HepG2 (cell line): ENCODE measurements around the gene OR10K1. TPM values are rescaled to one million over a fixed set of nuclear protein-coding genes. Genes with fewer than 3 reads are reported as not detected.

Source experiments
- ATAC-seq: fragments of 200-7000 bp; cut with Tn5 transposase; 3 replicates; pipeline ENCODE4 v1.9.1; 2020; ENCODE audit warnings: mild to moderate bottlenecking, moderate library complexity
- BruUV-seq: library from RNA; stranded (reverse); fragments of 400-500 nt; replicated peaks from 2 replicates; lab custom pipeline; 2021; lab: Mats Ljungman, UMichigan
- CTCF ChIA-PET: fragments of 300-600 bp; formaldehyde crosslinking; extraction: SDS; loops from one replicate; lab custom pipeline; 2021; ENCODE audit warnings: low total read pairs, inconsistent platforms, low intra/inter-chr PET ratio; lab: Yijun Ruan, JAX
- POLR2A ChIA-PET: fragments of 350-600 bp; sonication (Branson Sonifier 250); formaldehyde crosslinking; loops from one replicate; lab custom pipeline; 2020; ENCODE audit warnings: antibody characterized with exemption, inconsistent platforms; lab: Yijun Ruan, JAX
- DNase-seq: peaks from one replicate; pipeline ENCODE4 v3.0.0-alpha.2; 2015; ENCODE audit warnings: low spot score
- FAIRE-seq: peaks from 3 replicates; lab custom pipeline; 2011; peaks lifted over from hg19 to GRCh38; lab: Jason Lieb, UNC
- H2AFZ ChIP-seq: one replicate; pipeline ENCODE4 v1.6.1; 2011; ENCODE audit warnings: low read length, inconsistent platforms
- H3K27ac ChIP-seq: fragments of 300-600 bp; 3 replicates; pipeline ENCODE4 v1.8.0; 2011; ENCODE audit warnings: mixed run types, mild to moderate bottlenecking, mixed read lengths, low read length, inconsistent platforms; ENCODE audit not compliant: insufficient read depth; ENCODE audit errors: extremely low read length
- H3K27me3 ChIP-seq, 2 experiments: fragments of 200-600 bp in 1 of 2; 2 replicates in 1 of 2; 3 replicates in 1 of 2; pipeline versions ENCODE4 v1.6.0 to v1.8.0; 2011; ENCODE audit warnings: low read length in 2 of 2, mild to moderate bottlenecking in 2 of 2, moderate library complexity in 2 of 2, inconsistent platforms in 1 of 2; ENCODE audit not compliant: insufficient read depth in 2 of 2, control insufficient read depth in 1 of 2
- H3K36me3 ChIP-seq, 2 experiments: fragments of 200-600 bp in 1 of 2; replicated peaks in 1 of 2; 2 replicates in 1 of 2; 3 replicates in 1 of 2; pipeline versions ENCODE4 v1.5.1 to v1.8.0; 2011; ENCODE audit warnings: low read length in 2 of 2, inconsistent platforms in 1 of 2; ENCODE audit not compliant: insufficient read depth in 2 of 2, control insufficient read depth in 1 of 2
- H3K4me1 ChIP-seq: 2 replicates; pipeline ENCODE4 v1.5.1; 2012; ENCODE audit warnings: low read length, inconsistent platforms; ENCODE audit not compliant: insufficient read depth
- H3K4me2 ChIP-seq: 2 replicates; pipeline ENCODE4 v1.6.0; 2011; ENCODE audit warnings: low read depth, low read length, inconsistent platforms
- H3K4me3 ChIP-seq, 3 experiments: fragments of 200-600 bp in 1 of 3; sonication (generic), shearing (Covaris generic) in 1 of 3; replicated peaks in 1 of 3; 2 replicates each; pipeline ENCODE4 v1.5.1; 2011 to 2016; ENCODE audit warnings: low read length in 3 of 3, inconsistent platforms in 2 of 3, low read depth in 2 of 3, mild to moderate bottlenecking in 2 of 3, control low read depth in 1 of 3, mixed read lengths in 1 of 3; ENCODE audit not compliant: insufficient read depth in 1 of 3
- H3K79me2 ChIP-seq: one replicate; pipeline ENCODE4 v1.6.1; 2011; ENCODE audit warnings: low read length, inconsistent platforms; ENCODE audit not compliant: insufficient read depth
- H3K9ac ChIP-seq: 2 replicates; pipeline ENCODE4 v1.6.0; 2011; ENCODE audit warnings: mild to moderate bottlenecking, low read depth, low read length, inconsistent platforms; ENCODE audit not compliant: insufficient read depth
- H3K9me3 ChIP-seq: 2 replicates; pipeline ENCODE4 v1.5.1; 2012; ENCODE audit warnings: mild to moderate bottlenecking, low read length
- H4K20me1 ChIP-seq: 2 replicates; pipeline ENCODE4 v1.6.0; 2011; ENCODE audit warnings: inconsistent platforms, mild to moderate bottlenecking, low read length, moderate library complexity; ENCODE audit not compliant: insufficient read depth
- FIP1L1 ChIP-seq: fragments of 200-400 bp; formaldehyde crosslinking; IDR thresholded peaks from 2 replicates; pipeline ENCODE4 v1.6.1; 2018; ENCODE audit warnings: low read depth, mild to moderate bottlenecking, low read length, moderate library complexity, borderline replicate concordance; ENCODE audit not compliant: insufficient read depth
- GATAD2A ChIP-seq: IDR thresholded peaks from 2 replicates; pipeline ENCODE4 v1.6.1; 2016
- KLF11 ChIP-seq: IDR thresholded peaks from 2 replicates; pipeline ENCODE4 v1.6.1; 2016; ENCODE audit warnings: missing compliant biosample characterization
- MTF1 ChIP-seq: sonication (generic); formaldehyde crosslinking; IDR thresholded peaks from 2 replicates; pipeline ENCODE4 v1.5.0; 2020; ENCODE audit warnings: missing genetic modification reagents
- PITX1 ChIP-seq: sonication (generic); formaldehyde crosslinking; IDR thresholded peaks from 2 replicates; pipeline ENCODE4 v1.5.1; 2020; ENCODE audit warnings: mild to moderate bottlenecking, missing genetic modification reagents
- SRY ChIP-seq: sonication (generic); formaldehyde crosslinking; IDR thresholded peaks from 2 replicates; pipeline ENCODE4 v1.8.0; 2022; ENCODE audit warnings: mild to moderate bottlenecking, missing genetic modification reagents
- STAG1 ChIP-seq: sonication (generic); formaldehyde crosslinking; IDR thresholded peaks from 2 replicates; pipeline ENCODE4 v1.4.0; 2020; ENCODE audit warnings: missing genetic modification reagents
- ZBTB7B ChIP-seq: sonication (generic); formaldehyde crosslinking; IDR thresholded peaks from 2 replicates; pipeline ENCODE4 v1.4.0; 2020; ENCODE audit warnings: missing genetic modification reagents
- ZIK1 ChIP-seq: sonication (generic); formaldehyde crosslinking; IDR thresholded peaks from 2 replicates; pipeline ENCODE4 v1.5.0; 2020; ENCODE audit warnings: mild to moderate bottlenecking, low read depth, missing genetic modification reagents, borderline replicate concordance
- ZKSCAN8 ChIP-seq: IDR thresholded peaks from 2 replicates; pipeline ENCODE4 v1.6.1; 2016; ENCODE audit warnings: borderline replicate concordance, missing genetic modification reagents, missing compliant biosample characterization
- ZNF768 ChIP-seq: sonication (generic); formaldehyde crosslinking; IDR thresholded peaks from 2 replicates; pipeline ENCODE4 v1.4.0; 2020; ENCODE audit warnings: missing genetic modification reagents
- ZNF850 ChIP-seq: sonication (generic); formaldehyde crosslinking; conservative IDR thresholded peaks from 2 replicates; pipeline ENCODE4 v1.9.0; 2021; ENCODE audit warnings: mild to moderate bottlenecking, missing genetic modification reagents
- ZSCAN30 ChIP-seq: sonication (generic); formaldehyde crosslinking; IDR thresholded peaks from 2 replicates; pipeline ENCODE4 v1.5.0; 2020; ENCODE audit warnings: mild to moderate bottlenecking, missing genetic modification reagents
- in situ Hi-C: cut with HindIII; loops from 2 replicates; pipeline ENCODE4 v1.10.0; 2017; ENCODE audit warnings: low pct_unique_long_range_greater_than_20kb; ENCODE audit not compliant: extremely low pct_ligation_motif_present
- intact Hi-C: fragments of 100-400 bp; cut with micrococcal nuclease; formaldehyde crosslinking; loops from one replicate; pipeline ENCODE4 v1.10.0; 2022; ENCODE audit not compliant: unreplicated experiment
- polyA plus RNA-seq, 8 experiments: library from polyadenylated mRNA; depleted of rRNA in 3 of 8; stranded (reverse) in 7 of 8; unstranded in 1 of 8; fragments of >200 nt; fragmentation: Illumina TruSeq in 4 of 8; extraction: Trizol in 4 of 8; gene quantifications; 2 replicates each; pipeline versions ENCODE4 v1.2.1 to v1.2.3, GENCODE V29; 2011 to 2016; ENCODE audit warnings: low read depth in 4 of 8, missing spikeins in 1 of 8, mixed read lengths in 1 of 8; ENCODE audit not compliant: insufficient read depth in 1 of 8
- total RNA-seq, 5 experiments: library from RNA; depleted of rRNA; stranded (reverse); fragments of >200 nt; fragmentation: Illumina TruSeq; extraction: Trizol; gene quantifications; 2 replicates each; pipeline ENCODE4 v1.2.3, GENCODE V29; 2016; ENCODE audit warnings: low read depth in 1 of 5
- TF ChIP-seq, protein P1 (sequence below): sonication (generic); formaldehyde crosslinking; IDR thresholded peaks from 2 replicates; pipeline ENCODE4 v1.4.0; 2020; ENCODE audit warnings: missing genetic modification reagents, mild to moderate bottlenecking, borderline replicate concordance
- TF ChIP-seq, protein P2 (sequence below): sonication (generic); formaldehyde crosslinking; IDR thresholded peaks from 2 replicates; pipeline ENCODE4 v1.5.1; 2020; ENCODE audit warnings: missing genetic modification reagents, mild to moderate bottlenecking, borderline replicate concordance

The OR10K1 gene
- total and polyA plus RNA-seq, 2 of the 13 experiments (the other 11 are each of a cell fraction or from before 2014, with no cell fraction given): not detected

DNA sequence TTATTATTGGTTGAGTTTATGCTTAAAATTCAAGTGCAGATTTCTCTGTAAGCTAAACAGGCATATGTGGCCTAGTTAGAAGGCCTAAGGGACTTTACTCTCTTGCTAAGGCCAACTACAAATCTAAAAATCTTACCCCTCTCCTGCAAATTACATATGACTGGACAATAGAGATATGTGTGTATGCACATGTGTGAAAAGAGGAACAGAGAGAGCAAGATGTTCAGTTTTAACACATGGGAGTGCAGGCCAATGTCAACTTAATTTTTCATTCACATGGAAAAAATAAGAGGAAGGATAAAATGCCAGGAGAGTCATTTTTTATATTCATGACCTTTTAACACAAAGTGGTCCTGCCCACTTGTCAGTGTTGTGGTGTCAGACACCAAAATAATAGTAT is 44.0 kb upstream of the OR10K1 start (continued):
- no peak for TF ChIP-seq STAG1 (CRISPR knock-in tag)
- no peak for TF ChIP-seq ZNF850 (CRISPR knock-in tag)
- TF ChIP-seq MTF1 (CRISPR knock-in tag): no peak
- TF ChIP-seq ZSCAN30 (CRISPR knock-in tag): no peak
- TF ChIP-seq, all 625 proteins: peak for 0

DNA sequence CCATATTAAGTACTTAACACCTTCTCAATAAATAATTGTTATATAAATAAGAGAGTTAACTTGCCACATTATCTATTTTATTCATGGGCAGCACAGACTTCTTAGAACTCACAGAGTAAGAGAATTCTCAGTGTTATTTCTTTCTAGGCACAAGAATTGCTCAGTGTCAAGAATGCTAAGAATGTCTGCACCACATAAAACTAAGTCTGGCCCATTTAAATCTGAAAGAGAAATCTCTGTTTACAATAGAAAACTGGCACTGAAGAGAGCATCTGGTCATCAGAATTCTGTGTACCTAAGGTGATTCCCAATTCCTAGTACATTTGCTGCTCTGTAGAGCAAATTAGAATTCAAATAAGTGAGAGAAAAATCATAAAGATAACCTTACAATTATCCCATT is 39.4 kb upstream of the OR10K1 start:
- POLR2A ChIA-PET: no interaction called here
- FAIRE-seq: no peak
- in situ Hi-C loops: no loop called here
- Histone ChIP-seq H3K4me3 (no peak overlapping the region), H3K36me3 (no peaks in the 10 kb centered on the region), H3K79me2 (no peaks in the 10 kb centered on the region)
- DNase-seq: no peak
- TF ChIP-seq ZKSCAN8 (no peak), ZIK1 (CRISPR knock-in tag) (no peak), ZBTB7B (CRISPR knock-in tag) (no peak), SRY (no peak), FIP1L1 (no peak), ZNF768 (no peak), GATAD2A (CRISPR knock-in tag) (no peak), PITX1 (CRISPR knock-in tag) (no peak), KLF11 (CRISPR knock-in tag) (no peak), MTF1 (CRISPR knock-in tag) (no peak)
- TF ChIP-seq, protein P1, sequence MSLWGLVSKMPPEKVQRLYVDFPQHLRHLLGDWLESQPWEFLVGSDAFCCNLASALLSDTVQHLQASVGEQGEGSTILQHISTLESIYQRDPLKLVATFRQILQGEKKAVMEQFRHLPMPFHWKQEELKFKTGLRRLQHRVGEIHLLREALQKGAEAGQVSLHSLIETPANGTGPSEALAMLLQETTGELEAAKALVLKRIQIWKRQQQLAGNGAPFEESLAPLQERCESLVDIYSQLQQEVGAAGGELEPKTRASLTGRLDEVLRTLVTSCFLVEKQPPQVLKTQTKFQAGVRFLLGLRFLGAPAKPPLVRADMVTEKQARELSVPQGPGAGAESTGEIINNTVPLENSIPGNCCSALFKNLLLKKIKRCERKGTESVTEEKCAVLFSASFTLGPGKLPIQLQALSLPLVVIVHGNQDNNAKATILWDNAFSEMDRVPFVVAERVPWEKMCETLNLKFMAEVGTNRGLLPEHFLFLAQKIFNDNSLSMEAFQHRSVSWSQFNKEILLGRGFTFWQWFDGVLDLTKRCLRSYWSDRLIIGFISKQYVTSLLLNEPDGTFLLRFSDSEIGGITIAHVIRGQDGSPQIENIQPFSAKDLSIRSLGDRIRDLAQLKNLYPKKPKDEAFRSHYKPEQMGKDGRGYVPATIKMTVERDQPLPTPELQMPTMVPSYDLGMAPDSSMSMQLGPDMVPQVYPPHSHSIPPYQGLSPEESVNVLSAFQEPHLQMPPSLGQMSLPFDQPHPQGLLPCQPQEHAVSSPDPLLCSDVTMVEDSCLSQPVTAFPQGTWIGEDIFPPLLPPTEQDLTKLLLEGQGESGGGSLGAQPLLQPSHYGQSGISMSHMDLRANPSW (CRISPR knock-in tag): no peak
- TF ChIP-seq, protein P2, sequence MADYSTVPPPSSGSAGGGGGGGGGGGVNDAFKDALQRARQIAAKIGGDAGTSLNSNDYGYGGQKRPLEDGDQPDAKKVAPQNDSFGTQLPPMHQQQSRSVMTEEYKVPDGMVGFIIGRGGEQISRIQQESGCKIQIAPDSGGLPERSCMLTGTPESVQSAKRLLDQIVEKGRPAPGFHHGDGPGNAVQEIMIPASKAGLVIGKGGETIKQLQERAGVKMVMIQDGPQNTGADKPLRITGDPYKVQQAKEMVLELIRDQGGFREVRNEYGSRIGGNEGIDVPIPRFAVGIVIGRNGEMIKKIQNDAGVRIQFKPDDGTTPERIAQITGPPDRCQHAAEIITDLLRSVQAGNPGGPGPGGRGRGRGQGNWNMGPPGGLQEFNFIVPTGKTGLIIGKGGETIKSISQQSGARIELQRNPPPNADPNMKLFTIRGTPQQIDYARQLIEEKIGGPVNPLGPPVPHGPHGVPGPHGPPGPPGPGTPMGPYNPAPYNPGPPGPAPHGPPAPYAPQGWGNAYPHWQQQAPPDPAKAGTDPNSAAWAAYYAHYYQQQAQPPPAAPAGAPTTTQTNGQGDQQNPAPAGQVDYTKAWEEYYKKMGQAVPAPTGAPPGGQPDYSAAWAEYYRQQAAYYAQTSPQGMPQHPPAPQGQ (CRISPR knock-in tag): no peak
- TF ChIP-seq, all 625 proteins: peak for 0
- intact Hi-C loops: no loop called here
- Histone ChIP-seq H3K4me1 (no peaks in the 10 kb centered on the region), H3K9me3 (peaks cover 56% of the 10 kb centered on the region), H3K9ac (no peak overlapping the region), H2AFZ (no peak overlapping the region), H3K27me3 (no peaks in the 10 kb centered on the region), H3K4me2 (no peak overlapping the region), H3K27ac (no peak overlapping the region), H4K20me1 (no peaks in the 10 kb centered on the region)
- BruUV-seq: no TSS peak
- ATAC-seq: no peak
- CTCF ChIA-PET: no interaction called here
